ENCODE measurements around the gene FEV.

FEV gene

GRCh38 chr2:219017201-219017931 is 32.4 kb upstream of the FEV start:
- DNase-seq (ENCODE audit: extremely low read depth in 1 of 2, low read depth in 1 of 2), result no peak

DNA sequence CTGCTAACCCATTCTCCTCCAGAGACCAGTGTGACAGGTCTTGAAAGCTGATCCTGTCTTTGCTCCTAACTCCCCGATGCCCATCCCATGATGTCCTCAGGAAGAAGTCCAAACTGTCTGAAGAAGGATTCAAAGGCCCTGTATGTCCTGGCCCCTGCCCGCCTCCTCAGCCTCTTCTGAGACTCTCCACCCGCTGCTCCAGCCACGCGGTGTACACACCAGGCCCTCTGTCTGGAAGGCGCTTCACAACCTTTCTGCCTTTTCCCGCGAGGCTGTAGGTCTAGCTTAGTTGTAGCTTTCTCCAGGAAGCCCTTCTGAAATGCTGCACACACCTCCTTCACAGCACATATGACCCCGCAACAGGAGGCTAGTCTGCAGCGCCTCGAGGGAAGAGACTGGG is 31.7 kb upstream of the FEV start:
- no peak for DNase-seq (ENCODE audit: extremely low read depth in 1 of 2, low read depth in 1 of 2)

DNA sequence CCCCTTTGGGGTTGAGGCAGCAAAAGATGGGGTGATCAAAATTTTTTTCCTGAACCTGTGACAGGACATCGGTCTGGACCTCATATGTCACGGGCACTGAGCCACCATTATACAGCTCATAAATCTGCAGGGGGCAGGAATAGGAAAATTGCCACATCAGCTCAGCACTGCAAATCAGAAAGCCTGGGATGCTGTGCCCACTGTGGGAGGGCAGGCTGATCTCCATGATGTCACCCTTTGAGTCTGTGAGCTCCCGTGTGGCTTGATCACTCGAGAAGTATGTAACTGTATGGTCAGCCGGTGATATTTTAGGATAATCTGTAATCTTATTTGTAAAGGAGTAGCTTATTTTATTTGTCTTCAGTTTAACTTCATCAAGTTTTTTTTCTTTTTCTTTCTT is 25.9 kb upstream of the FEV start:
- DNase-seq (ENCODE audit: extremely low read depth in 1 of 2, low read depth in 1 of 2), result no peak

DNA sequence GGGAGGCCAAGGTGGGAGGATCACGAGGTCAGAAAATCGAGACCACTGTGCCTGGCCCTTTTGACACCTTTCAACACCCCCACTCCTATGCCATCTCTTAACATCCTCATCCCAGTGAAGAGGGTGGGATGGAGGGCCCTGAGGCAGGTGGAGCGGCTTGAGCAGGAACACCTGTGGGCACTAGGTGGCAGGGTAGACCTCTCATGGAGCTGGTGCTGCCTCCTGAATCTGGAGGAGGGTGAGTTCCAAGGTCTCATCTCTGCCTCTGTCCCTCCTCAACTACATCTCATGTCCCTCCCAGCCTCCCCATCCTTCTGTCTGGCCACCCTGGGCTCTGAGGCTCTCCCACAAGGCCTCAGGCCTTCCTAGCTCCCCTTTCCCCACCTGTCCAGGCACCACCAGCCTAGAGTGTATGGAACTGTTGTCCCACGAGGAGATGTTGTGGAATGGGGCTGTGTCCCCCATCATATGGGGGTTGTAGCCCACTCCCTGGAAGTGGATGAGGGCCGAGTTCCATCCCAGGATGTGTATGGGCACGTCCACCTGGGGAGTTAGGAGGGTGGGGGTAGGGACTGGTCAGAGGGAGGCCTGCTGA is 25.3 kb upstream of the FEV start:
- DNase-seq (ENCODE audit: extremely low read depth in 1 of 2, low read depth in 1 of 2), result no peak

DNA sequence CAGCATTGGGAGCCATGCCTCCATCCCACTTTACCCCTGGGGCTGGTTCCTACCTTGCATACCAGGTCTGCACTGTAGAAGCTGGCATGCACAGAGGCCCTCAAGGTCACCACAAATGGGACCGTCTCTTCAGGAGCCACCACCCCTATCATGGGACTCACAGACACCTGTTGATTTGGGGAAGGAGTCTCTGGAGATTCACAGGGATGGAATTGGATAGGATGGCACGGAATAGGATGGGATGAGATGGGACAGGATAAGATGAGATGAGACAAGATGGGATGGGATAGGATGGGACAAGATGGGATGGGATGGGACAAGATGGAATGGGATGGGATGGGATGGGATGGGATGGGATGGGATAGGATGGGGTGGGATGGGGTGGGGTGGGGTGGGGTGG is 24.3 kb upstream of the FEV start:
- DNase-seq (ENCODE audit: extremely low read depth in 1 of 2, low read depth in 1 of 2), result no peak

GRCh38 chr2:219003979-219004378 is 19.0 kb upstream of the FEV start:
- DNase-seq (ENCODE audit: extremely low read depth in 1 of 2, low read depth in 1 of 2), result no peak

DNA sequence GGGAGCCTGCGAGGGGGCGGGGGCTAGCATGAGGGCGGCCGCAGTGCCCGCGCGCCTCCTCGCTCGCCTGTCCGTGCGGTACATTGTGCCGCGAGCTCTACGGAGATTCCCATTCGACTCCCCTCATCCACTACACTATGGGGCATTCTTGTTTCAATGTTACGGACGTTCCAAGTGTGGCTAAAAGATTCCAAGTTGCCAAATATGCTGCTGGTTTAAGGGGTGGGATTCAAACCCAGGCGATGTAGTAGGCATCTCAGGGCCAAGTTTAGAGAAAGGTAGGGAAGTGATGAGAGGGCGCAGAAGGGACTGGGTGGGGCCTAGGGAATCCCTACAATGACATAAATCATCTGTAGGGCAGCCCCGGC is 18.3 kb upstream of the FEV start:
- DNase-seq (ENCODE audit: extremely low read depth in 1 of 2, low read depth in 1 of 2), result no peak

- DNase-seq (ENCODE audit: extremely low read depth in 1 of 2, low read depth in 1 of 2), result peak in 1 of 2 donors; percentile 39
Measured at GRCh38 chr2:219002395-219003266, 17.6 kb upstream of the FEV start.

DNA sequence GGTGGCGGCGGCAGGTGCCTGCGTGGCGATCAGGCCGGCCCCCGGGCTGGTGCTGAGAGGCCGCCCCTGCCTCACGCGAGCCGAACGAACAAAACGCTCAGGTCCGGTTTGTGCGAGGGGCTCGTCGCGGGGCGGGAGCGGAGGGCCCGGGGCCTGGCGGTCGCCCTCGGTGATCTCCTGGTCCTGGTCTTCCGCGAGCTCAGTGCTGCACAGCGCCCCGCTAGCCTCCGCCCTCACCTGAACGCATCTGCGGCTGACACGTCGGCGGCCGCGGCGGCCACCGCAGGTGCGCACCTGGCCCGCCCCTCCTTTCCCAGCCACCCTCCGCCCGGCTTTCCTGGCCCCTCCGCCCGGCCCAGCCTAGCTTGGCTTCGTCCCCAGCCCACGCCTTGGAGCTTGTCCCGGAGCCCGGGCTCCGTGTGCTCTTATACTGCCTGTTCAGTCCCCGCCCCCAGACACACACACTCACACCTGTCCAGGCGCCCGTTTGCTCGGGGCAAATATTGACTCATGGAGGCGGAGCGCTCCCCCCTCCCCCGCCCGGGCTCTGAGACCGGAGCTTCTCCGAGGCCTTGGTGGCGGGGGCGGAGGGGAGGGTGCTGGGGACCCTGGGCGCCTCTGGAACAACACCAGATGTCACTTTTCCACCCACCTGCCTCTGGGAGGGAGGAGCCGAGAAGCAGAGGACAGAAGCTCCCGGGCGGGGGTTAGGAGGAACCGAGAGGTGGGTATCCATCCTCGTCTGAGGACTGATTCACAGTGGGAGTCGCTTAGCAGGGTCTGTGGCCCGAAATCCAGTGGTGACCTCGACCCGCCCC is 16.8 kb upstream of the FEV start:
- no peak for DNase-seq (ENCODE audit: extremely low read depth in 1 of 2, low read depth in 1 of 2)

GRCh38 chr2:219001100-219001576 is 16.2 kb upstream of the FEV start:
- no peak for DNase-seq (ENCODE audit: extremely low read depth in 1 of 2, low read depth in 1 of 2)

DNA sequence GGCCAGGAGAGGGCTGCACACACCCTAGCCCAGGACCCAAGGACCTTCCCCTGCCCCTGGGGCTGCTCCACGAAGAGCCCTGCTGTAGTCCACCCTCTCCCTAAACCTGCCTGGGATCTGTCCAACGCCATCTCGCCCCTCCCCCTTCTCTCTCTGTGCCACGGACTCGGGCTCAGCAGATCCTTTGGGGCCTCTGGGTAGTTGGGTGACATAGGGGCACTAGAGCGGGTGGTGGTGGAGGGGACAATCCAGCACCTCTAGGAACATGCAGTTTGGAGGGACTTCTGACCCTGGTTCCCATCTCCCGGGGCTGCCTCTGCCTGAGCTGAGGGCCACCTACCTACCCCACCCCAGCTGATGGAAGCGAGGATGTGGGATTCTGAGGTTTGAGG is 15.6 kb upstream of the FEV start:
- no peak for DNase-seq (ENCODE audit: extremely low read depth in 1 of 2, low read depth in 1 of 2)

DNA sequence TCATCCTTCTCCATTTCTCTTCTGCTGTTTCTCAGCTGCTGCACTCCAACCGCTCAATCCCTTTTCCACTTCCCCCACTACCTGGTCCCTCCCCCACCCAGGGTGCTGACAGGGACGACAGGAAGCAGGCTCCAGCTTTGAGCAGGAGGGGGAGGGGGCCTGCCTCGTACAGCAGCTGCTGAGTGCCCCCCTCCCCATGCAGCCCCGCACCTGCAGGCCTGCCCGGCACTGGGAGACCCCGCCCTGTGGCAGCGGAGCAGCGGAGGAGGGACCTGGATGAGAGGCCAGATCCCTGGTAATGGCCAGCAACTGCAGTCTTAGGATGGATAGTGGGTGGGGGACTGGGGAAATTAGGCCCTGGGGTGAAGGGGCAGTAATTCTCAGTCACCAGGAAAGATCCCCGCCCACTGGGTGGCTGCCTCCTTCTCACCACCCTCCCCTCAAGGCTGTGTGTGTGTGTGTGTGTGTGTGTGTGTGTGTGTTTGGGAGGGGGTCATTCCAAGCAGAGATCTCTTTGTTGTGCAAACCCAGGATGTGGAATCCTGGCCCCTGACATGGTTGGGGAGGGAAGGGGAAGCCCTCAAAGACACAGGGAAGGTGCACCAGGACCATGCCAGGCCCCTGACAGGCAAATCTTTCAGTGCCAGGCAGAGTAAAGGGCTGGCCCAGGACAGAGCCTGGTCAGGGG is 15.0 kb upstream of the FEV start:
- DNase-seq (ENCODE audit: extremely low read depth in 1 of 2, low read depth in 1 of 2), result no peak

GRCh38 chr2:218999021-218999880 is 14.3 kb upstream of the FEV start:
- DNase-seq (ENCODE audit: extremely low read depth in 1 of 2, low read depth in 1 of 2), result no peak

GRCh38 chr2:218998414-218999002 is 13.5 kb upstream of the FEV start:
- no peak for DNase-seq (ENCODE audit: extremely low read depth in 1 of 2, low read depth in 1 of 2)

DNA sequence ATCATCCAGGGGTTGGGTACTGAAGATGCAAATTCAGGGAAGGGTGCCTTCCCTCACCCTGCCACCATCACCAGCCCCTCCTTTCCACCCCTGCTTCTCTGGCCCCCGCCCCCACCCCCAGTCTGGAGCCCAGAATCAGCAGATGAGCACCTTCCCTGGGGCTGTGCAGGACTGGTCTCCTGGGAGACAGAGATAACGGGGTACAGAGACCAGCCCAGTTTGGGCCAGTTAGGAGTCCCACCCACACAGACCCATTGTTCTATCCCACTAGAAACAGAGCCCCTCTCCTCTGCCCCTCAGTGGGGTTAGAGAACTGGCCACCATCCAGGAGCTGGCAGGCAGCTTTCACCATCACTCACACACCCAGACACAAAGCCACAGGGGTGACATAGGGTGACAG is 12.7 kb upstream of the FEV start:
- no peak for DNase-seq (ENCODE audit: extremely low read depth in 1 of 2, low read depth in 1 of 2)

- no peak for DNase-seq (ENCODE audit: extremely low read depth in 1 of 2, low read depth in 1 of 2)
Measured at GRCh38 chr2:218996937-218997336, 12.0 kb upstream of the FEV start.

DNA sequence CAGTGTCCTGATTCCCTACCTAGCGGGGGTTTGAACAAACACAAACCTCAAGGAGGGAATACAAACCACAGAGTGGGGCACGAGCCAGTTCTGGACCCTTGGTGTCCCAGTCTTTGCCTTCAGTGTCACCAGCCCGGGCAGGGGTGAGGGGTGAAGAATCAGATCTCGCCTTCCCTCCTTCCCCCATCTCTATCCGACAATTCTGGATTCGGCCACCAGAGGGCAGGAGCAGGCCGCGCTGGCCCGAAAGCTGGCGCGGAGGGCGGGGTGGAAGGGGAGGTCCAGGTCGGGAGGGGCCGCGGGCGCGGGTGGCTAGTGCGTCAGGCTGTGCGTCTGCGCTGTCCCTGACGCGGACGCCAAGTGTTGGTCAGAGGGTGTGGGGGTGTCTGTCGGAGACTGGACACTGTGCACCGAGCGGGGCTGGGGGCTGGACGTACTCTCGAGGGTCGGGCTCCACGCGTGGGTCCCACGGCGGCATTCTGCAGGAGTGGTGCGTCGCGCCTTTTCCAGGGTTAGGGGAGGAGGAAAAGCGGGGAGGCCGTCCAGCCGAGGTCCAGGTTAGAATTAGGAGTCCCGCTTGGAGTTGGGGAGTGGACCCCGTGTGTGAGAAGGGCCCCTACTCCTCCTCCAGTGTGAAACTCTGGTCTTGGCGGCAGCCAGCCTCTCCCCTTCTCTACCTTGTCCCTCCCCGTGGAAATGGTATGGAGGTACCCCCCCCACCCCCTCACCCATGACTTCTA is 11.2 kb upstream of the FEV start:
- peak; percentile 56 to 57 for DNase-seq (ENCODE audit: extremely low read depth in 1 of 2, low read depth in 1 of 2)

DNA sequence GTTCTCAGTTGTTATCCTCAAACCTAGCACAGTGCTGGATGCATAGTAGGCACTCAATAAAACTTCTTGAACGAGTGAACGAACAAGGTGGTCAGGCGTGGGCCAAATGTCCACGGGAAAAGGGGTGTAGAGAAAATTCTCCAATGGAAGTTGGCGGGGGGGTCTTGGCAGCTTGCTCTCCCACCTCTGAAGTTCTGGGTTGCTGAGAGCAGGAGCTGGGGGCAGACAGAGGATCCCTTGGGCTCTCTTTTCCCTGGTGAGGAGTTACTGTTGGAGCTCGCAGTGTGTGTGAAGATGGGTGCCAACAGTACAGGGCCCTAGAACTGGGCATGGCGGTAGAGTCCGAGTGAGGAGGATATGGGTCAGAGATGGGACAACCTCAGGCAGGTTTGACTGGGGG is 10.6 kb upstream of the FEV start:
- DNase-seq (ENCODE audit: extremely low read depth in 1 of 2, low read depth in 1 of 2), result no peak

All from stimulated activated CD8-positive, alpha-beta memory T cell treated with anti-CD3 and anti-CD28 coated beads, Interleukin-7, amount 100 ng/mL, for 48 hours (primary cell).